GM20000 (cell line): Measurements from ENCODE around the gene SPDYC.
A peak's percentile ranks its signal among the peaks of the same experiment; 100 is the strongest.

Experiments used
- DNase-seq: peaks from one replicate; pipeline ENCODE4 v3.0.0; 2012; ENCODE audit warnings: low spot score
- CTCF ChIP-seq: IDR thresholded peaks from 2 replicates; pipeline ENCODE4 v1.5.1; 2012; ENCODE audit warnings: mild to moderate bottlenecking, control low read depth; ENCODE audit errors: extremely low read depth, missing control alignments

SPDYC gene

DNA sequence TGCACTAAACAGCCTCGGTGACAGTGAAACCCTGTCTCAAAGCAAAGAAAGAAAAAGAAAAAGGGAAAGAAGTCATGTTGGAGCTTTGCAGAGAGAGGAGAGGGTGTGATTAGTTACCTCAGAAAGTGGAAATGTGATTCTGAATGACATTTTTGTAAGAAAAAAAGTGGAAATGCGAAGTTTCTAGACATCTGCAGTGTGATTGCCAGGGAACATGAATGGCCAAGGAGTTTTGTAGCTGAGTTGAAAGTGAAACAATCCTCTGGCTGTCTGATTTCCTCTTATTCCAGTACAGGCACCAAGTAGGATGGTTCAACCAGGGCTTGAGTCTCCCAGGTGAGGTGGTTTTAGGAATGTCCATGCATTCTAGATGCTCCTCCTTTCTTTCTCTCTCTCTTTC is 17.9 kb upstream of the SPDYC start:
- no peak for TF ChIP-seq CTCF
- DNase-seq = no peak

DNA sequence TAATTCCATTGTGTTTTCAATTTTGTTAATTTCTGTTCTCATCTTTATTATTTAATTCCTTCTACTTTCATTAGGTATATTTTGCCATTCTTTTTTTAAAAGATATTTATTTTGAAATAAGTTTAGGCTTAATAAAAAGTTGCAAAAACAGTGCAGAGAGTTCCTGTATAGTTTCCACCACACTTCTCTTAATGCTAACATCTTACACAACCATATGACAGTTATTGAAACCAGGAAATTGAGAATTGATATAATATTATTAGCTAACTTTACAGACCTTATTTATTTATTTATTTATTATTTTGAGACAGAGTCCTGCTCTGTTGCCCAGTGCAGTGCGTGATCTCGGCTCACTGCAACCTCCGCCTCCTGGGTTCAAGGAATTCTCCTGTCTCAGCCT is 13.8 kb upstream of the SPDYC start:
- DNase-seq = no peak
- no peak for TF ChIP-seq CTCF

- TF ChIP-seq CTCF = no peak
- no peak for DNase-seq
Measured at GRCh38 chr11:65156926-65157325, 13.1 kb upstream of the SPDYC start.

GRCh38 chr11:65157336-65157735 is 12.7 kb upstream of the SPDYC start:
- no peak for DNase-seq
- no peak for TF ChIP-seq CTCF

DNA sequence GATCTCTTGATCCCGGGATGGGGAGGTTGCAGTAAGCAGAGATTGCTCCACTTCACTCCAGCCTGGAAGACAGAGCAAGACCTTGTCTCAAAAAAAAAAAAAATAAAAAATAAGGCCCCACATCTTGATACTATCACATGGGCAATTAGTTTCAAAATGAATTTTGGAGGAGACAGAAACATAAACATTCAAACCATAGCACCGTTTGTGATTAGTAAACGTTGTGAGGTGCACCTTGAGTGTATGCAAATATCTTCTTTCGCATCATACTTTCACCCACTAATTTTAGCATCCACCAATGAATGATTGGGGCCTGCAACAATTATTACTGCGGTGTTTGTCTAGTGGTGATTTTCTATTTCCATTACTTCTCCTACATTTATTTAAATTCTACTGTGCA is 11.0 kb upstream of the SPDYC start:
- TF ChIP-seq CTCF = no peak
- DNase-seq = peak; percentile 56

- DNase-seq = no peak
- no peak for TF ChIP-seq CTCF
Measured at GRCh38 chr11:65160643-65161042, 9.4 kb upstream of the SPDYC start.

DNA sequence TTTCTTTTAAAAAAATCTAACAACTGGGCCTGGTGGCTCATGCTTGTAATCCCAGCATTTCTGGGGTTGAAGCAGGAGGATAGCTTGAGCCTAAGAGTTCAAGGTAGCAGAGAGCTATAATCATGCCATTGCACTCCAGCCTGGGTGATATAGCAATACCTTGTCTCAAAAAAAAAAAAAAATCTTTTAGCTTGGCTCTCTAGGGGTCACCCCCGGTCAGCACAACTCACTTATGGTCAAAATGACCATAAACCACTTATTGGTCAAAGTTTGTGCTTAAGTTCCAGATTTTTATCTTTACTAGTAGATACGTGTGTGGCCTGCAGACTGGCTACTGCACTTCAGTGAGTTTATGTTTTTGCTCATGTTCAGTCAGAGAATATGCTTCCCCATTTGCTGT is 6.3 kb upstream of the SPDYC start:
- no peak for DNase-seq
- no peak for TF ChIP-seq CTCF
